Measurements from ENCODE around the gene PIP5K1B.

Gene PIP5K1B

DNA sequence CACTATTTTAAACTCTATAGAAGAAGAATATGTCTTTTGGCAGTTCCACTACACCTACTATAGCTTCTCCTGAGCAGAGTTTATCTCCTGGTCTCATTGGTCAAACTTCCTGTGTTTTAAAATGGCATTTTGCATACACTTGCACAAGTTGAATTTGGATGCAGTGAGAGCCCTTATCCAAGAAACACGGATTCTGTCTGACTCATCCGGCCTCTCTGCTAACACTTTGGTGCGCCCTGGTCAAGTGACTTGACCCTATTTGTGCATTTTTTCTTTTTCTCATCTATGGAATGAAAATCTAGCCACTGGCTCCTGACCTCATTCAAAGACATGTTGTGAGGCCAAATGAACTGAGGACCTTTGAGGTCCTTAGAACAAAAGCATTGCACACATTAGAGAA is 20.0 kb downstream of the PIP5K1B start:
- Histone ChIP-seq H3K27ac (ENCODE audit: low read length) (no peak overlapping the region), H3K36me3 (ENCODE audit: control insufficient read depth in 1 of 2, insufficient read depth in 2 of 2, low read length in 2 of 2) (no peaks in the 10 kb centered on the region), H3K4me1 (ENCODE audit: control insufficient read depth in 1 of 2, insufficient read depth in 2 of 2, low read length in 2 of 2) (no peaks in the 10 kb centered on the region), H3K27me3 (ENCODE audit: low read depth, low read length) (no peaks in the 10 kb centered on the region), H3K4me3 (ENCODE audit: low read depth in 1 of 2, low read length in 2 of 2) (no peak overlapping the region), H3K9me3 (ENCODE audit: control insufficient read depth in 1 of 2, low read length in 2 of 2) (no peaks in the 10 kb centered on the region)

DNA sequence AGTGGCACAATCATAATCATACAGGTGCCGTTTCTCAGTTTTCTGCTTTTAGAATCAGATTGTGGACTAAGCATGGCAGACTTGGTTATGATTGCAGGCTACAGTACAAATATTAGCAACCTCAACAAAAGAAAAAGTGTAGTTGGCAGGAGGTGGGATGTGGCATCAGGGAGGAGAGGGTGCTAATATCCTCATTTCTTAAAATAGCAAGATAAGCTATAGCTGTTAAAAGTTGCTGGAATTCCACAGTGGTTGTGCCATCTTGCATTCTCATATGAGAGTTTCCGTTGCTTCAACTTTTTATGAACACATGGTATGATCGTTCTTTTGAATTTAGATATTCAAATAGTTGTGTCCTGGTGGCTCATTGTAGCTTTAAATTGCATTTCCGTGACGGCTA is 21.4 kb downstream of the PIP5K1B start:
- H3K27me3 ChIP-seq (ENCODE audit: low read depth, low read length) = no peaks in the 10 kb centered on the region
- no peak overlapping the region for H3K27ac ChIP-seq (ENCODE audit: low read length)
- no peak overlapping the region for H3K4me3 ChIP-seq (ENCODE audit: low read depth in 1 of 2, low read length in 2 of 2)
- H3K4me1 ChIP-seq (ENCODE audit: control insufficient read depth in 1 of 2, insufficient read depth in 2 of 2, low read length in 2 of 2) = no peaks in the 10 kb centered on the region
- no peaks in the 10 kb centered on the region for H3K9me3 ChIP-seq (ENCODE audit: control insufficient read depth in 1 of 2, low read length in 2 of 2)
- no peaks in the 10 kb centered on the region for H3K36me3 ChIP-seq (ENCODE audit: control insufficient read depth in 1 of 2, insufficient read depth in 2 of 2, low read length in 2 of 2)

DNA sequence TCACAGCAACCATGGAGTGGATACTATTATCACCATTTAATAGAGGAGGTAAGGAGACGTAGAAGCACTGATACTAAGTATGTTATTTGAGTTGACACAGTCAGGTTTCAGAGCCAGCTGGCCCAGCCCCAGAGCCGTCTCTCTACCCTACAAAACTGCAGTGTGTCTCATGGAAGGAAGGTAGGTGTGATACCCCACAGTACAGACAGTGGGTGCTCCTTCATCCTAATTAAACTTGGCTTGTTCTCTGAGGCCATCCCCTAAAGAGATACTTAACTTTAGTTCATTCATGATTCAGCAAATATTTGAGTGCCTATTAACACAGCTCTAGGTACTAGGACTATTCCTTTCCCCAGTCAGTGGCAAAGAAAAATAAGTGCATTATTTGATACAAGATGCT is 22.6 kb downstream of the PIP5K1B start:
- Histone ChIP-seq H3K9me3 (ENCODE audit: control insufficient read depth in 1 of 2, low read length in 2 of 2) (no peaks in the 10 kb centered on the region), H3K4me3 (ENCODE audit: low read depth in 1 of 2, low read length in 2 of 2) (no peak overlapping the region), H3K4me1 (ENCODE audit: control insufficient read depth in 1 of 2, insufficient read depth in 2 of 2, low read length in 2 of 2) (no peaks in the 10 kb centered on the region), H3K36me3 (ENCODE audit: control insufficient read depth in 1 of 2, insufficient read depth in 2 of 2, low read length in 2 of 2) (no peaks in the 10 kb centered on the region), H3K27me3 (ENCODE audit: low read depth, low read length) (no peaks in the 10 kb centered on the region), H3K27ac (ENCODE audit: low read length) (no peak overlapping the region)

DNA sequence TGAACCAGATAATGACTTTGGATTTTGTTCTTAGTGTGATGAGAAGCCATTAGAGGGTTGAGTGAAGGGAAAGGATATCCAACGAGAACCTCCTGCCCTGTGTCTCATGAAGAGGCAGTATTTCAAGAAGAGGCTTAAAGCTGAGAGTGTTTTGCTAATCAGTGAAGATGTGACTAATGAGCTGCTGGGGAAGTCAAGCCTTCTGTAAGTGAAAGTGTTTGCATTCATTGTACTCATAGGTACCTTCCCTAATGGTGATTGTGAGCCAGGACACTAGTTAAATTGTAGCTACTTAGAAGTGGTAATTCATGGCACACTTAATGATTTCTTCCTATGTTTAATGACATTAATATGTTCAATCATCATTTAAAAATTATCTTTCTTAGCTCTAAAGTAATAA is 23.7 kb downstream of the PIP5K1B start:
- no peak overlapping the region for H3K27ac ChIP-seq (ENCODE audit: low read length)
- no peaks in the 10 kb centered on the region for H3K4me1 ChIP-seq (ENCODE audit: control insufficient read depth in 1 of 2, insufficient read depth in 2 of 2, low read length in 2 of 2)
- H3K27me3 ChIP-seq (ENCODE audit: low read depth, low read length) = no peaks in the 10 kb centered on the region
- no peak overlapping the region for H3K4me3 ChIP-seq (ENCODE audit: low read depth in 1 of 2, low read length in 2 of 2)
- H3K9me3 ChIP-seq (ENCODE audit: control insufficient read depth in 1 of 2, low read length in 2 of 2) = no peaks in the 10 kb centered on the region
- no peaks in the 10 kb centered on the region for H3K36me3 ChIP-seq (ENCODE audit: control insufficient read depth in 1 of 2, insufficient read depth in 2 of 2, low read length in 2 of 2)

DNA sequence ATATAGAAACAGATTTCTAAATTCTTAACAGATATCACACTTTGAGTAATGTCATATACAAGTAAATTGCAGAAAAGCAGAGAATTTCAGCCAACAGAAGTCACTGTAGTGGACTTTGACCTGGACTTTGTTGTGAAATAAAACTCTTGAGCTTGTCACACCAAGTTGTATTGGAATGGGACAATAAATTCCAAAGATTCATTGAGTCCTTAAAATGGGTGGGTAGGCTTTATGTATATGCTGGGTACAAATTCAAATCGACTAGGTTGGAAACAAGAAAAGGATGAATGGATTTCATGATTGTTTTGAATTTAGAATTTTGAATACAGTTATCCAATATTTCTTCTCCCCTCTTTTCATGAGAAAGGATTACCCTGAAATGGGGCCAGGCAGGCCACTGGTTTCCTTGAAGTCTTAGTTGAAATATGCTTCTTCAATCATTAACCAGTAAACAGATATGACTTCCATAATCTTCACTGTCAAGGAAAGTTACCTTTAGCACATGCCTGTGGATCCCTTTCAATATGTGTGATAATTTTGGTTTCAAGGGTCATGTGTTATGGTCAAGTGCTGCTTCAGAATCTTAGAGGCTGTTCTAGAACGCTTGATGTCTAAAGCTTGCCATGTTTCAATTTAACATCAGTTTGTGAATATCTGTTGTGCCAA is 25.7 kb downstream of the PIP5K1B start:
- H3K36me3 ChIP-seq (ENCODE audit: control insufficient read depth in 1 of 2, insufficient read depth in 2 of 2, low read length in 2 of 2) = no peaks in the 10 kb centered on the region
- H3K27ac ChIP-seq (ENCODE audit: low read length) = peak overlapping the region; percentile 24
- H3K9me3 ChIP-seq (ENCODE audit: control insufficient read depth in 1 of 2, low read length in 2 of 2) = no peaks in the 10 kb centered on the region
- H3K4me1 ChIP-seq (ENCODE audit: control insufficient read depth in 1 of 2, insufficient read depth in 2 of 2, low read length in 2 of 2) = no peaks in the 10 kb centered on the region
- H3K4me3 ChIP-seq (ENCODE audit: low read depth in 1 of 2, low read length in 2 of 2) = no peak overlapping the region
- no peaks in the 10 kb centered on the region for H3K27me3 ChIP-seq (ENCODE audit: low read depth, low read length)

DNA sequence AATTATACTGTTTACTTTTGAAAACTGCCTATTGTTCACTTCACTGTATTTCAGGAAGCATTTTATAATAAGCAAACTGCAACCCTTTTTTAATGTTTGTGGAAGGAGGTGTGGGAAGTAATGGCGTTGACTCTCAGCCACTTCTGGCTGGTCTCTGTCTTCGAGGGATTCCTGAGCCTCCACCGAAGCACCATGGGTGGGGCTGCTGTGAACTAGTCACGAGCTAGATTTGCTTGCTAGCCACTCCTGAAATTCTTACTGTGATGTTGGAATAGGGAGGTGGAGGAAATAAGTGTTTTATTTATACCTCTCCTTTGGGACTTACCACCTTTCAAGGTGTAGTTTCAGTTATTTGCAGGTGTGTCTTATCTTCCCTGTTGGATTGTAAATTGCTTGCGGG is 26.8 kb downstream of the PIP5K1B start:
- H3K27me3 ChIP-seq (ENCODE audit: low read depth, low read length) = no peaks in the 10 kb centered on the region
- no peaks in the 10 kb centered on the region for H3K9me3 ChIP-seq (ENCODE audit: control insufficient read depth in 1 of 2, low read length in 2 of 2)
- no peaks in the 10 kb centered on the region for H3K4me1 ChIP-seq (ENCODE audit: control insufficient read depth in 1 of 2, insufficient read depth in 2 of 2, low read length in 2 of 2)
- H3K4me3 ChIP-seq (ENCODE audit: low read depth in 1 of 2, low read length in 2 of 2) = no peak overlapping the region
- no peaks in the 10 kb centered on the region for H3K36me3 ChIP-seq (ENCODE audit: control insufficient read depth in 1 of 2, insufficient read depth in 2 of 2, low read length in 2 of 2)
- peak overlapping the region; percentile 24 for H3K27ac ChIP-seq (ENCODE audit: low read length)

DNA sequence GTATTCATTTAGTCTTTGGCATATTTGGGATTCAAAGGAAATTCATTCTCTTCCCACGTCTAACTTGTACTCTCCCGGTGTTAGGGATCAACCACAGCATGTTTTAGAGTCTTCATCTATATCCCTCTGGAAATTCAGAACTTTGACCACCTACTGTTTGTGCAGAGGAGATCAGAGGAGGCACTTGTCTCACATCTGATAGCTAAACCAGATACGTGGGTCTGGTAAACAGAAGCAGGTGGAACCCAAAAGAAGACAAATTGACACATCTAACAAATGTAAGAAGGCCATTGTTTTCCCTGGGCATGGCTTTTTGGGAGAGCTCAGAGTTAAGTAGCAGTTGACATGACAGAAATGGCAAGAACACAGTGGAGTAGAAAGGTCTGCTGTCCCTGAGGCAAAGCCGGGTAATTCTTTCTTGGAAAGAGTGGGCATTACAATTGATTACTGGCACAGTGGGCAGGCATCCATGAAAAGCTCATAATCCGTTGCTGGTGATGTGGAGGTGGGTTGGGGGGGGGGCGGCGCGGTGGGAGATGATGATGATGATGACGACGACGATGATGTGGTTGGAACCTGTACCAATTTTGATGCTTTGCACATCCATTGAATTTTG is 27.5 kb downstream of the PIP5K1B start:
- no peaks in the 10 kb centered on the region for H3K27me3 ChIP-seq (ENCODE audit: low read depth, low read length)
- no peaks in the 10 kb centered on the region for H3K4me1 ChIP-seq (ENCODE audit: control insufficient read depth in 1 of 2, insufficient read depth in 2 of 2, low read length in 2 of 2)
- no peak overlapping the region for H3K27ac ChIP-seq (ENCODE audit: low read length)
- no peaks in the 10 kb centered on the region for H3K36me3 ChIP-seq (ENCODE audit: control insufficient read depth in 1 of 2, insufficient read depth in 2 of 2, low read length in 2 of 2)
- no peak overlapping the region for H3K4me3 ChIP-seq (ENCODE audit: low read depth in 1 of 2, low read length in 2 of 2)
- no peaks in the 10 kb centered on the region for H3K9me3 ChIP-seq (ENCODE audit: control insufficient read depth in 1 of 2, low read length in 2 of 2)

DNA sequence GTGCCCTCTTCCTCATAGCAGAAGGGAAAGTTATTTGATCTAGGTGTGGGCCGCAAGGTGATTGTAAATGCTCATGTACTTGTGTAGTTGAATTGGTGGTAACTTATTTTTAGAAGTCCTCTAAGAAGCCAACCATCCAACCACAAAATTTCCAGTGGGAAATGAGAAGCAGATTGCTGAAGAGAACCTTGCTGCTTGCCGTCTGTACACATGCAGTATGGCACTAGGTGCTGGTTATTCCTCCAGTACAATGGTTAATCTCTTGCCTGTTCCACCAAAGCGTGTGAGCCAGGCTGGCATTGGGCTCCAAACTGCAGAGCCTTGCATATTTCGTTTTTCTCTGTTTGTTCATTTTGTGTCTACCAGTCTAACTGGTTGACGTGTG is 28.0 kb downstream of the PIP5K1B start:
- no peaks in the 10 kb centered on the region for H3K9me3 ChIP-seq (ENCODE audit: control insufficient read depth in 1 of 2, low read length in 2 of 2)
- H3K4me3 ChIP-seq (ENCODE audit: low read depth in 1 of 2, low read length in 2 of 2) = no peak overlapping the region
- H3K36me3 ChIP-seq (ENCODE audit: control insufficient read depth in 1 of 2, insufficient read depth in 2 of 2, low read length in 2 of 2) = no peaks in the 10 kb centered on the region
- H3K27ac ChIP-seq (ENCODE audit: low read length) = no peak overlapping the region
- H3K27me3 ChIP-seq (ENCODE audit: low read depth, low read length) = no peaks in the 10 kb centered on the region
- no peaks in the 10 kb centered on the region for H3K4me1 ChIP-seq (ENCODE audit: control insufficient read depth in 1 of 2, insufficient read depth in 2 of 2, low read length in 2 of 2)

DNA sequence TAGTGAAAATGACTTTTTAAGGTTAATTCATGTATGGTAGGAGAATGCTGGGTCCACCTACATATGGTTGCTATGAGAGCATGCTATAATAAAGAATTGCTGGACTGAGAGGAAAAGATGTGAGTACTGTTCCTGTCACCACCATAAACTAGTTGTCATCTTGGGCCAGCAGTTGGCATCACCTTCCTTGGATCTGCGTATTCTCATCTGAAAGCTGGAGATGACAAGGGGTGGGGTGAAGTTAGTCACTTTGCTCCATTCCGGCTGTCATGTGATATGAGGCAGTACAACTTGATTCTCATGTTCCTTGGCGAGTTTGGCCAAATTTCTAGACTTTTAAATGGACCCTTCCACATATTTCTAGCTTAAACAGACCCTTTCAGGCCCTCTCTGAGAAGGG is 33.3 kb downstream of the PIP5K1B start:
- Histone ChIP-seq H3K4me3 (ENCODE audit: low read depth in 1 of 2, low read length in 2 of 2) (no peak overlapping the region), H3K27ac (ENCODE audit: low read length) (no peak overlapping the region)

DNA sequence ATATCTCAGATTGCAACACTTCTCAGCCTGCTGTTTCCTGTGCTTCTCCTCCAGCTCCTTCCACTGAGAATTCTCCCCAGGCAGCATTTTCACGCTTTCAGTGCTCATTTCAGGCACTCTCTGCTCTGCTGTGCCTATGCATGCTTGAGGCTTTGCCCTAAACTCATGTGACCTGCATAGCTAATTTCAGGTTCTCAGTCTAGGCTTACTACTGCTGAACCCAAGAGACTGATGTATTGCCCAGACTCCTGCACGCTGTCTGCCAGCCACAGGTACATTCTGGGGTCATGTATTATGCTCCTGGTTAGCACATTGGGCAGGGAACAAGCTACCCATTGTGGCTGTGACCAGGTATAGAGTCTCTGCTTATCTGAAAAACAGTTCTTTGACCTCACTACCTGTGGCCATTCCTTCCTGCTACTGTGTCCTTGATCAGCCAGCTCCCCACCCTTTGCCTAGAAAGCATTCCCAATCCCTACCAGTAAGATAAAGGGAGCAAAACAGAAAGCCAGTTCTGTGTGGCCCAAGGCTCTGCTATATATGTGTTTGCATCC is 34.7 kb downstream of the PIP5K1B start:
- peak overlapping the region; percentile 86 for H3K27ac ChIP-seq (ENCODE audit: low read length)
- H3K4me1 ChIP-seq (ENCODE audit: control insufficient read depth in 1 of 2, insufficient read depth in 2 of 2, low read length in 2 of 2) = no peaks in the 10 kb centered on the region
- H3K4me3 ChIP-seq (ENCODE audit: low read depth in 1 of 2, low read length in 2 of 2) = no peak overlapping the region
- no peaks in the 10 kb centered on the region for H3K9me3 ChIP-seq (ENCODE audit: control insufficient read depth in 1 of 2, low read length in 2 of 2)
- H3K27me3 ChIP-seq (ENCODE audit: low read depth, low read length) = no peaks in the 10 kb centered on the region
- H3K36me3 ChIP-seq (ENCODE audit: control insufficient read depth in 1 of 2, insufficient read depth in 2 of 2, low read length in 2 of 2) = no peaks in the 10 kb centered on the region

More for the DNA sequence above, 33.3 kb downstream of the PIP5K1B start:
- no peaks in the 10 kb centered on the region for H3K36me3 ChIP-seq (ENCODE audit: control insufficient read depth in 1 of 2, insufficient read depth in 2 of 2, low read length in 2 of 2)
- H3K9me3 ChIP-seq (ENCODE audit: control insufficient read depth in 1 of 2, low read length in 2 of 2) = no peaks in the 10 kb centered on the region
- H3K4me1 ChIP-seq (ENCODE audit: control insufficient read depth in 1 of 2, insufficient read depth in 2 of 2, low read length in 2 of 2) = no peaks in the 10 kb centered on the region
- H3K27me3 ChIP-seq (ENCODE audit: low read depth, low read length) = no peaks in the 10 kb centered on the region

DNA sequence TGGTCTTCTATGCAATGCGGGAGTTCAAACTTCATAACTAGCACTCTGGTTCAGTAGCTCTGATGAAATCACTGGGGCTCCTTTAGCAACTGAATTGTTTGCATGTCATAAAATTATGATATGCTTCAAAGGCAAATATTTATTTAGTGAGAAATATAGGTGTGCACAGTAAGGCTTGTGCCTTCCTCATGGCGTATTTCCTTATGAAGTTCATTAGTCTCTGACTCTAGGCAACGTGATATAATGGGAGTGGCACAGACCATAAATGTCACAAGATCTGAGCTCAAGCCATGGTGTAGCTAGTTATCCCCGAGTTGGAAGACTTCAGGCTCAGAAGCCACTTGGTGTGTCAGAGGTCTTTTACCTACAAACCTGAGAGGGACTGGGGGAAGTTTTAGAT is 35.5 kb downstream of the PIP5K1B start:
- Histone ChIP-seq H3K4me3 (ENCODE audit: low read depth in 1 of 2, low read length in 2 of 2) (no peak overlapping the region), H3K9me3 (ENCODE audit: control insufficient read depth in 1 of 2, low read length in 2 of 2) (no peaks in the 10 kb centered on the region), H3K27me3 (ENCODE audit: low read depth, low read length) (no peaks in the 10 kb centered on the region), H3K36me3 (ENCODE audit: control insufficient read depth in 1 of 2, insufficient read depth in 2 of 2, low read length in 2 of 2) (no peaks in the 10 kb centered on the region), H3K27ac (ENCODE audit: low read length) (peak overlapping the region; percentile 86), H3K4me1 (ENCODE audit: control insufficient read depth in 1 of 2, insufficient read depth in 2 of 2, low read length in 2 of 2) (no peaks in the 10 kb centered on the region)

DNA sequence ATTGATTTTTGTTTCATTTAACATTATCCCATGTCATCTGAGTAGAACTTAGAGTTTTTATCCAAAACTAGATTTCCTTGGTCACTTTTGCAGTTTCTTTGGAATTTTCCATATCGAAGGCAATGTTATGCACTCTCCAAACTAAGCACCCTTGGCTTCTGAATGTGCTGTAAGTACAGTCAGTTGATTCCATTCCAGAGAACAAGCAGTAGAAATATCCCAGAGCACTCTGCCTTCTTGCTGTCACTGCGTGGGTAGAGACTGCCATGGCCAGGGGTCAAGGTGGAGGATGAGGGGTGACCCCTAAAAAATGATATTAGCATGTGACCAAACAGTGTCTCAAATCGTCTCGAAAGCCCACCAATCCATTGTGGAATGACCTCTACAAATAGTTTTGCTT is 36.2 kb downstream of the PIP5K1B start:
- no peaks in the 10 kb centered on the region for H3K4me1 ChIP-seq (ENCODE audit: control insufficient read depth in 1 of 2, insufficient read depth in 2 of 2, low read length in 2 of 2)
- no peaks in the 10 kb centered on the region for H3K9me3 ChIP-seq (ENCODE audit: control insufficient read depth in 1 of 2, low read length in 2 of 2)
- no peak overlapping the region for H3K4me3 ChIP-seq (ENCODE audit: low read depth in 1 of 2, low read length in 2 of 2)
- H3K36me3 ChIP-seq (ENCODE audit: control insufficient read depth in 1 of 2, insufficient read depth in 2 of 2, low read length in 2 of 2) = no peaks in the 10 kb centered on the region
- H3K27me3 ChIP-seq (ENCODE audit: low read depth, low read length) = no peaks in the 10 kb centered on the region
- peak overlapping the region; percentile 74 for H3K27ac ChIP-seq (ENCODE audit: low read length)
